Neural cell (in vitro differentiated cells): Measurements from ENCODE around the gene TENT4B.

ENCODE experiments used
- CTCF ChIP-seq: fragments of 450-650 bp; IDR thresholded peaks from 2 replicates; pipeline ENCODE4 v1.5.1; 2014; ENCODE audit warnings: antibody characterized with exemption, mild to moderate bottlenecking, moderate library complexity; ENCODE audit not compliant: poor library complexity, severe bottlenecking
- EP300 ChIP-seq: fragments of 450-650 bp; conservative IDR thresholded peaks from 2 replicates; pipeline ENCODE4 v1.6.1; 2014; ENCODE audit warnings: antibody characterized with exemption, mild to moderate bottlenecking, moderate library complexity; ENCODE audit not compliant: poor library complexity, severe bottlenecking
- EZH2 ChIP-seq: fragments of 200-600, 300-800 bp; shearing (Covaris generic), sonication (generic); IDR thresholded peaks from 2 replicates; pipeline ENCODE4 v1.6.1; 2014; ENCODE audit warnings: antibody characterized with exemption, low read length, borderline replicate concordance, mild to moderate bottlenecking; ENCODE audit not compliant: insufficient read depth, poor library complexity, severe bottlenecking
- RAD21 ChIP-seq: fragments of 450-650 bp; conservative IDR thresholded peaks from 2 replicates; pipeline ENCODE4 v1.6.1; 2014; ENCODE audit warnings: antibody characterized with exemption, mild to moderate bottlenecking, moderate library complexity
- REST ChIP-seq: IDR thresholded peaks from 2 replicates; pipeline ENCODE4 v1.6.1; 2012; ENCODE audit warnings: borderline replicate concordance
- SMC3 ChIP-seq: fragments of 450-650 bp; conservative IDR thresholded peaks from 2 replicates; pipeline ENCODE4 v1.6.1; 2014; ENCODE audit warnings: antibody characterized with exemption, mild to moderate bottlenecking, moderate library complexity; ENCODE audit not compliant: poor library complexity

- TF ChIP-seq CTCF (no peak), SMC3 (no peak), EZH2 (no peak), RAD21 (no peak), EP300 (no peak), REST (no peak)
Measured at GRCh38 chr16:50208460-50208931, 55.4 kb downstream of the TENT4B start.
